GM12891 (cell line): ENCODE data around the gene PCNX2.

Experiments
- DNase-seq: peaks from one replicate; pipeline ENCODE4 v3.0.0; 2011; ENCODE audit warnings: low spot score; ENCODE audit not compliant: insufficient read length
- FAIRE-seq: peaks from 2 replicates; lab custom pipeline; 2011; peaks lifted over from hg19 to GRCh38; lab: Jason Lieb, UNC
- PAX5 ChIP-seq: IDR thresholded peaks from 2 replicates; pipeline ENCODE4 v1.6.1; 2011; ENCODE audit warnings: low read length, moderate library complexity, mild to moderate bottlenecking; ENCODE audit not compliant: insufficient read depth, severe bottlenecking
- POLR2A ChIP-seq: IDR thresholded peaks from 2 replicates; pipeline ENCODE4 v1.6.1; 2011; ENCODE audit warnings: low read depth, low read length, control low read depth
- POLR2AphosphoS5 ChIP-seq: IDR thresholded peaks from 2 replicates; pipeline ENCODE4 v1.6.1; 2011; ENCODE audit warnings: low read depth, low read length, control low read depth
- POU2F2 ChIP-seq: IDR thresholded peaks from 2 replicates; pipeline ENCODE4 v1.6.1; 2011; ENCODE audit warnings: low read depth, mild to moderate bottlenecking, control low read depth, low read length, moderate library complexity
- SPI1 ChIP-seq: IDR thresholded peaks from 2 replicates; pipeline ENCODE4 v1.6.1; 2011; ENCODE audit warnings: low read depth, low read length, control low read depth
- TAF1 ChIP-seq: IDR thresholded peaks from 2 replicates; pipeline ENCODE4 v1.6.1; 2011; ENCODE audit warnings: low read depth, low read length, control low read depth

Gene PCNX2

DNA sequence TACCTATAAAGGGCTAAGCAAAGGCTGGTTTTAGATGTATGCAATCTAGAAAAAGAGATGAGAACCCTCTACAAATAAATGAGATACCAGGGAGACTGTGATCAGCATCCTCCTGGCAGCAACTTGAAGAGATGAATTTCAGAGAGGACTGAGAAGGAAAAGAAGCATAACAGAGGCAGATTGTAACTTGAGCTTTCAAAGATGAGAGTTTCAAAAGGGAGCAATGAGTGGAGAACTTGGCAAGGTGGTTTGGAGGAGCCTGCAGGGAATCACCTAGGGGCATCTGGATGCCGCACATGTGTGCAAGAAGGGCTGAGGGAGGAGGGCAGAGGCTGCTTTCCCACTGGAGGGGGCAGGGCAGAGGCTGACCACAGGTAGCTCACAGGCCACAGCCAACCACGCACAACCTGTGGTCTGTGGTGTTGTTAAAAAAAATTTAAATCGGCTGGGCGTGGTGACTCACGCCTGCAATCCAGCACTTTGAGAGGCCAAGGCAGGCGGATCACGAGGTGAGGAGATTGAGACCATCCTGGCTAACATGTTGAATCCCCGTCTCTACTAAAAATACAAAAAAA is 50.2 kb downstream of the PCNX2 start:
- FAIRE-seq: no peak
- no peak for DNase-seq
- TF ChIP-seq POLR2AphosphoS5: no peak
- no peak for TF ChIP-seq POU2F2
- no peak for TF ChIP-seq TAF1
- TF ChIP-seq SPI1: no peak
- TF ChIP-seq PAX5: no peak
- TF ChIP-seq POLR2A: no peak

DNA sequence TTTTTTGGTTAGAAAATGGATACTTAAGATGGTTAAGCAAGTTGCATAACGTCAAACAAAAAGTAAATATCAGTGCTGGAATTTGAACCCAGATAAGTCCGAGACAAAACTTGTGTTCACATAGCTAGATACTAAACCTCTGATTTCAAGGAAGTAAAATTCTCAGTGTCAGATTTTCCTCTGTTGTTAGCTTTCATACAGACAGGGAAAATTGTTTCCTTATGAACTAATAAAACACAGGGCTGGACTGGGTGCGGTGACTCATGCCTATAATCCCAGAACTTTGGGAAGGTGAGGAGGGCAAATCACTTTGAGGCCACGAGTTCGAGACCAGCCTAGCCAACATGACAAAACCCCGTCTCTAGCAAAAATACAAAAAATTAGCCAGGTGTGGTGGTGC is 51.3 kb downstream of the PCNX2 start:
- DNase-seq (no peak), FAIRE-seq (no peak)
- TF ChIP-seq POLR2AphosphoS5 (no peak), PAX5 (no peak), SPI1 (no peak), POLR2A (no peak), POU2F2 (no peak), TAF1 (no peak)

DNA sequence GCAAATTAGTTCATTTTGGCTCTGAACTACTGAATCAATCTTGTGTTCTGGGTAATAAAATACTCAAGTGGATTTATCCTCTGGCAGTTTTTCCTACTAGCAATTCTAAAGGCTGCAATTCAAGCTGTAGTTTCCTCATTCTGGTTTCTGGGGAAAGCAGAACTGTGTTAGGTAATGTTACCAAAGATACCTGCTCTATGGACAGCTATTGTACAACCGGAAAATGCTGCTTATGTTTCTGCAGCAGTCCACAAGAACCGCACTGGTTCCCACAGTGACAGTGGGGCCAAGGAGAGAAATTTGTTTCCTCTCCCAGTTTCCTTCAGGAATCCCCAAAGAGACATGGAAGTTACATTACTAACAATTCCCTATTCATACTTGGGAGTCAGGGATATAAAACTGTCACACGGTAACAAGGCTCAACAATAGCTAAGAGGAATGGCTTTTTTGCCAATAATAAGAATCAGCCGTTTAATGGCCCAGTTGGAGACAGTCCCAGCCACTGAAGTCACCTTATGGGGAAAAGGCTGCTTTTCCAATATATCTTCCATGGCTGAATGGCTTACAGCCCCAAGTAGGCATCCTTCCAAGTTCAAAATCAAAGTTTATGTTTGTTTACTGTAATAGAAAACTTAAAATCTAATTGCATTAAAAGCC is 52.6 kb downstream of the PCNX2 start:
- TF ChIP-seq SPI1 (no peak), POLR2A (no peak), PAX5 (no peak), TAF1 (no peak), POU2F2 (no peak), POLR2AphosphoS5 (no peak)
- FAIRE-seq (no peak), DNase-seq (no peak)

DNA sequence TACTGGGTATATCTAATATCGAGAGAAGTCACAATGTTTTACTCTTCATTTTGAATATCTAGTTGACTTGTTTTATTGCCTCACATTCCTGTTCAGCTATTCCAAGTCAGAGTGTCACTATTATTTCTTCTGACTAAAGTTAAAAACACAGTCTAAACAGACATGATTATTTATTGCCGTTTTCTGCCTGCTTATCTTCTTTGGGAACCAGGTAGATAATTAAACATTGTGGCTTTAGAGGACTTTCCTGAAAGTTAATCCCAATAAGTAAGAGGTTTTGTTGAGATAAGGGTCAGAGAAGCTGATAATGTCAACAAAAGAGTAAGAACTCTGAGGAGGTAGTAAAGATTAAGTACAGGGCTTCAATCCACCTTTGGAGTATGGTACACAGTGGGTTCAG is 53.8 kb downstream of the PCNX2 start:
- no peak for TF ChIP-seq PAX5
- no peak for TF ChIP-seq POLR2AphosphoS5
- no peak for TF ChIP-seq TAF1
- no peak for TF ChIP-seq POU2F2
- no peak for TF ChIP-seq POLR2A
- TF ChIP-seq SPI1: no peak
- DNase-seq: no peak
- FAIRE-seq: no peak

DNA sequence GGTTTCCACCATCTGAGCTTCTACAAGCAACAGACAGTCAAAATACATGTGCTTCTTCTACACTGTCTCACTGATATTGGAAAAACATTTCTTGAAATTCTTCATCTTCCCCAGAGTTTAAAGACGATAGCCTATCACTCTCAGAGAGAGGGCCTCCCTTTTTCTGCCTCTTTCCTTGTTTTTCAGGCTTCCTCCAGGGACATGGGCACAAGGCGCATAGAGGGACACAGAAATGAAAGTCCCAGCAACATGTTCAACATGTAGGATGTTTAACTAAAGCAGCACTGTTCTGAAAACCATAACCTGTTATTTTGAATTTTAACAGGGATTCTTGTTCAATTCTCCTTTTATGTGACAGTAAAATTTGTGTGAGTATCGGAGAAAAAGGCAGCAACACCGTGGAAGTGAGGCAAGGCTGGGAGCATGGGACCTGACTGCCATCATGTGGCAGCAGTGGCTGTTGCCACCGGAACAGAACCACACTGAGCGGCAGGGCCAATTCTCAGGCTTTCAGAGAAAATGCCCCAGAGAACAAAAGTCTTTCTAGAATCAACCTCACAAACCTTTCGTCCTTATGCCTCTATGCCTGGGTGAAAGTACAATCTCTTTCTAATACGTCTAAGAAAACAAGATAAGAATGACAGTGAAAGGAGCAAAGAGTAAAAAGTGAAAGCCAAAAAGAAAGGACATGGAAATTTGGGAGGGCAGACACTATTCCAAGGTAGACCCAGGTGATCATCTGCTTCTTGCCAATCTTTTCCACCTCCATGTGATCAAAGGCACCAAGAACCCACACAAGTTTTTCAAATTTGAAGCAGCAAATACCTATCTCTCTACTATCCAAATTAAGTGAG is 54.5 kb downstream of the PCNX2 start:
- peak; percentile 35 for FAIRE-seq
- DNase-seq: peak; percentile 11

DNA sequence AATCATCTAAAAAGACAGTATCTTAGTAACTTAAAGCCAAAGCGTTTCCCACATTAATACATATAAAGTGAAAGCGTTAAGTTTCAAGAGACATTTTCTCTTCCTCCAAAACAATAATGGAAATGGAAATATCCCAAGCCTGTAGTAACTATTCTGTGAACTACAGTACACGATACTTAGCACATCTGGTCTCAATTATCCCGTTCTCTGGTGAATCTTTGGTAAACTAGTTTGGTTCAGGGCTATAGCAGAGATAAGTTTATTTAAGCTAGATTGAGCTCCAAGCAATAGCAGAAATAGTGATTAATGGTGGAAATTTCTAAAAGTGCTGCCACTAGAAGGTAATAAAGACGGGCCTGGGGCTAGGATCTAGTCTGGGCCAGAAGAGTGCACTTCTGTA is 55.2 kb downstream of the PCNX2 start:
- no peak for FAIRE-seq

More for the DNA sequence above, 54.5 kb downstream of the PCNX2 start:
- no peak for TF ChIP-seq POLR2AphosphoS5
- no peak for TF ChIP-seq SPI1
- no peak for TF ChIP-seq POLR2A
- no peak for TF ChIP-seq PAX5
- no peak for TF ChIP-seq TAF1
- TF ChIP-seq POU2F2: no peak

DNA sequence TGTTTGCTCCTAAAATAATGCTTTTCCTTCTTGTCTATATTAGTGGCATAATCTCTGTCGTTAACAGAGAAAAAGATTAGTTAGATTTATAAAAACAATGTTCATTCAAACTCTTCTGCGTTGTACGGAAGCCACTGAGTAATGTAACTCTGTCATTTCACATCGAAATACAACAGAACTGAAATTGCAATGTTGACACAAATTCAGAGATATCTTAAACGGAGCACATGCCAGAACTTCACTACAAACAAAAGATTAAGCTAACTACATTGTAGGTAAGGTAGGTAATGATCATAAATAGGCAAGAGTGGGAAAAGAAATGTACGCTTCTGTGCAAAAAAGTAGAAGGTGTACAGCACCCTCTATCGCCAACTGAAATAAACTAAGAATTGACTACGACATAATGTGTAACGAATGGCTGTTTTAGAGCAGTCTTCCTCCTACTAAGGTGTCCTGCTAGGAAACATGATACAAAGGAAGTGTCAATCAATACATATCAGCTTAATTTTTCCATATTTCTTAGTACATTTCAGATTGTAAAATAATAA is 56.6 kb downstream of the PCNX2 start:
- TF ChIP-seq SPI1 (no peak), POU2F2 (no peak), POLR2AphosphoS5 (no peak), POLR2A (no peak), TAF1 (no peak), PAX5 (no peak)
- DNase-seq (no peak), FAIRE-seq (no peak)

More for the DNA sequence above, 55.2 kb downstream of the PCNX2 start:
- DNase-seq: no peak
- no peak for TF ChIP-seq PAX5
- no peak for TF ChIP-seq POLR2A
- no peak for TF ChIP-seq POLR2AphosphoS5
- no peak for TF ChIP-seq POU2F2
- TF ChIP-seq TAF1: no peak
- TF ChIP-seq SPI1: no peak

DNA sequence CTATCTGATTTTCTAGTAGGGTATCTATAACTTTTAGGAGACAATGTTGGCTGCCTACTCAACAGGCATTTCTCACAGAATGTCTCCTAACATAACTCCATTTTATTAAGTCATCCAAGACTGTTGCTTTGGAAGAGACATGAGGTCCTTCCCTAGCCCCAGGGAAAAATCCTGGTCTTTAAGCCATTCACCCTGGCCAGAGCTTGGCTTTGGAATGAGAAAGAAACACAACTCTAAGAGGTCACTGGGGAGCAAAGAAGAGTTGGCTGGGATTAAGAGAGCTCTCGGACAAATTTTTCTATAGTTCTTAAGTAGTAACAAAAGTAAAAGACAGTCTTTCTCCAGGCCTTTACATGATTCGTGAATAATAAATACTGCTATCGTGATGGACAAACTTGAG is 57.9 kb downstream of the PCNX2 start:
- DNase-seq (no peak), FAIRE-seq (no peak)
- TF ChIP-seq POU2F2 (no peak), POLR2AphosphoS5 (no peak), PAX5 (no peak), POLR2A (no peak), TAF1 (no peak), SPI1 (no peak)

DNA sequence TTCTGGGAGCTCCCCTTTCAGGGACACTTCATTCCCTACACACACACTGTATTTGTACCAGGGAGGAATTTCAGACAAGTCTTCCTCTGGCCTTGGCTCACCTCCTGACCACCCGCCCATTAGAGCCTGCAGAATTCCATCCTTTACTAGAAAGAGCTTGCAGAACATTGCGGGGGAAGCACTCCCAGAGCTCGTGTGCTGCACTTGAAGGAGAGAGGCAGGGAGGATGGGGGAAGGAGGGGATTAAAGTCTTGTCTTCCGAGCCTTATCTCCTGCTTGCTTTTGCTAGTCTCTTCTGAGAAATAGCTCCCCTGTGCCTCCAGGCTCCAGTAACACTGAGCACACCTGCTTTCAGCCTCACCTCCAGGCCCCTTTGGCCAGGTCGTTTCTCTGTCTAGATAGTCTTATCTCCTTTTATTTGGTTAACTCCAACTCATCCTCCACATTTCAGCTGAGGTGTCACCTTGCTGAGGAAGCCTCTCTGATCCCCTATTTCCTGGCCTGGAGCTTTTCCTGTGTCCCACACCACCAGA is 62.0 kb downstream of the PCNX2 start:
- DNase-seq: no peak
- TF ChIP-seq POLR2A (no peak), SPI1 (no peak), POU2F2 (no peak), PAX5 (no peak), POLR2AphosphoS5 (no peak), TAF1 (no peak)
- FAIRE-seq: no peak
